SK-N-SH treated with all-trans-retinoic acid at 6 μM for 48 hours (cell line): ENCODE data around the gene ZSCAN12.

ENCODE experiments used
- ARNTL ChIP-seq: fragments of 450-650 bp; formaldehyde crosslinking; IDR thresholded peaks from 2 replicates; pipeline ENCODE4 v1.5.0; 2020; ENCODE audit warnings: low read depth, mild to moderate bottlenecking, moderate library complexity, borderline replicate concordance
- RARB ChIP-seq: fragments of 250-450 bp; sonication (Bioruptor Pico); IDR thresholded peaks from 2 replicates; pipeline ENCODE4 v1.8.0; 2021; ENCODE audit warnings: mild to moderate bottlenecking, moderate library complexity
- TCF4 ChIP-seq: fragments of 250-450 bp; sonication (Bioruptor Pico); IDR thresholded peaks from 2 replicates; pipeline ENCODE4 v1.8.0; 2021; ENCODE audit warnings: mild to moderate bottlenecking, moderate library complexity, borderline replicate concordance
- TOX ChIP-seq: fragments of 250-450 bp; sonication (Bioruptor Pico); IDR thresholded peaks from 2 replicates; pipeline ENCODE4 v1.8.0; 2021; ENCODE audit warnings: mild to moderate bottlenecking, moderate library complexity, borderline replicate concordance
- ZFP30 ChIP-seq: fragments of 450-650 bp; formaldehyde crosslinking; IDR thresholded peaks from 2 replicates; pipeline ENCODE4 v1.5.0; 2022; ENCODE audit warnings: mild to moderate bottlenecking, moderate library complexity
- ZNF70 ChIP-seq: fragments of 450-650 bp; formaldehyde crosslinking; IDR thresholded peaks from 2 replicates; pipeline ENCODE4 v1.5.0; 2020; ENCODE audit warnings: mild to moderate bottlenecking, moderate library complexity
- TF ChIP-seq, protein P1 (sequence below): fragments of 250-450 bp; sonication (Bioruptor Pico); IDR thresholded peaks from 2 replicates; pipeline ENCODE4 v1.8.0; 2020; ENCODE audit warnings: mild to moderate bottlenecking, moderate library complexity, borderline replicate concordance
- TF ChIP-seq, protein P2 (sequence below): fragments of 250-450 bp; sonication (Bioruptor Pico); IDR thresholded peaks from 2 replicates; pipeline ENCODE4 v1.5.0; 2020; ENCODE audit warnings: mild to moderate bottlenecking, moderate library complexity
- TF ChIP-seq, protein P3 (sequence below): fragments of 250-450 bp; sonication (Bioruptor Pico); IDR thresholded peaks from 2 replicates; pipeline ENCODE4 v1.5.1; 2020; ENCODE audit warnings: low read depth, mild to moderate bottlenecking, moderate library complexity

DNA sequence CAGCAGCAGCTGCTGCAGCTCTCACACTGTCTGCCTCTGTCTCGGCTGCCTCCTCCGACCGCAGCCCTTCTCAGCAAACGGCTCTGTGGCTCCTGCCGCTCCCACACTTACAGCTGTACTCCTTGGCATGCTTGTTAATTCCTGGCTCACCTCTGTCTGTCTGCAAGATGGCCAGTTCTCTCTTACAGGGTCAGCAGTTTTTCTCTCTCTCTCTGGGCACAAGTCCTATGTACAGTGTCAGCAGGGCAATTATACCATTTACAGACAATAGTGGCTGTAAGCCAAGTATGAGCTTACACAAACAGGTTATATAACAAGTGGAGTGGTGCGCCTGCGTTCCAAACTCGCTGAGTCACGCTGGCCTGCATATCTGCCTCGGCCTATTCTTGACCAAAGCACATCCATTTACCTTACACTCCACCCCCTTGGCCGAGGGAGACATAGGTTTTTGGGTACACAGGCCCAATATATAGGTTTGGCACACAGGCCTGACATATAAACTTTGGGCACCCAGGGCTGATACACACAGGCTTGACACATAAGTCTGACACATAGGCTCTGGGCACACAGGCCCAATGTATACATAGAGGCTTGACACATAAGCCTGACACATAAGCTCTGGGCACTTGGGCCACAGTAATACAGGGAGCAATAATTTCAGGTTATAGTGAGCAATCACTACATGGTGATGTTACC lies 45.4 kb downstream of the ZSCAN12 start:
- TF ChIP-seq ARNTL (CRISPR knock-in tag): no peak
- TF ChIP-seq TCF4 (CRISPR knock-in tag): no peak
- TF ChIP-seq, protein P1, sequence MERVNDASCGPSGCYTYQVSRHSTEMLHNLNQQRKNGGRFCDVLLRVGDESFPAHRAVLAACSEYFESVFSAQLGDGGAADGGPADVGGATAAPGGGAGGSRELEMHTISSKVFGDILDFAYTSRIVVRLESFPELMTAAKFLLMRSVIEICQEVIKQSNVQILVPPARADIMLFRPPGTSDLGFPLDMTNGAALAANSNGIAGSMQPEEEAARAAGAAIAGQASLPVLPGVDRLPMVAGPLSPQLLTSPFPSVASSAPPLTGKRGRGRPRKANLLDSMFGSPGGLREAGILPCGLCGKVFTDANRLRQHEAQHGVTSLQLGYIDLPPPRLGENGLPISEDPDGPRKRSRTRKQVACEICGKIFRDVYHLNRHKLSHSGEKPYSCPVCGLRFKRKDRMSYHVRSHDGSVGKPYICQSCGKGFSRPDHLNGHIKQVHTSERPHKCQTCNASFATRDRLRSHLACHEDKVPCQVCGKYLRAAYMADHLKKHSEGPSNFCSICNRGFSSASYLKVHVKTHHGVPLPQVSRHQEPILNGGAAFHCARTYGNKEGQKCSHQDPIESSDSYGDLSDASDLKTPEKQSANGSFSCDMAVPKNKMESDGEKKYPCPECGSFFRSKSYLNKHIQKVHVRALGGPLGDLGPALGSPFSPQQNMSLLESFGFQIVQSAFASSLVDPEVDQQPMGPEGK (CRISPR knock-in tag): no peak
- TF ChIP-seq ZNF70 (CRISPR knock-in tag): no peak
- TF ChIP-seq, protein P2, sequence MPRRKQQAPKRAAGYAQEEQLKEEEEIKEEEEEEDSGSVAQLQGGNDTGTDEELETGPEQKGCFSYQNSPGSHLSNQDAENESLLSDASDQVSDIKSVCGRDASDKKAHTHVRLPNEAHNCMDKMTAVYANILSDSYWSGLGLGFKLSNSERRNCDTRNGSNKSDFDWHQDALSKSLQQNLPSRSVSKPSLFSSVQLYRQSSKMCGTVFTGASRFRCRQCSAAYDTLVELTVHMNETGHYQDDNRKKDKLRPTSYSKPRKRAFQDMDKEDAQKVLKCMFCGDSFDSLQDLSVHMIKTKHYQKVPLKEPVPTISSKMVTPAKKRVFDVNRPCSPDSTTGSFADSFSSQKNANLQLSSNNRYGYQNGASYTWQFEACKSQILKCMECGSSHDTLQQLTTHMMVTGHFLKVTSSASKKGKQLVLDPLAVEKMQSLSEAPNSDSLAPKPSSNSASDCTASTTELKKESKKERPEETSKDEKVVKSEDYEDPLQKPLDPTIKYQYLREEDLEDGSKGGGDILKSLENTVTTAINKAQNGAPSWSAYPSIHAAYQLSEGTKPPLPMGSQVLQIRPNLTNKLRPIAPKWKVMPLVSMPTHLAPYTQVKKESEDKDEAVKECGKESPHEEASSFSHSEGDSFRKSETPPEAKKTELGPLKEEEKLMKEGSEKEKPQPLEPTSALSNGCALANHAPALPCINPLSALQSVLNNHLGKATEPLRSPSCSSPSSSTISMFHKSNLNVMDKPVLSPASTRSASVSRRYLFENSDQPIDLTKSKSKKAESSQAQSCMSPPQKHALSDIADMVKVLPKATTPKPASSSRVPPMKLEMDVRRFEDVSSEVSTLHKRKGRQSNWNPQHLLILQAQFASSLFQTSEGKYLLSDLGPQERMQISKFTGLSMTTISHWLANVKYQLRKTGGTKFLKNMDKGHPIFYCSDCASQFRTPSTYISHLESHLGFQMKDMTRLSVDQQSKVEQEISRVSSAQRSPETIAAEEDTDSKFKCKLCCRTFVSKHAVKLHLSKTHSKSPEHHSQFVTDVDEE (CRISPR knock-in tag): no peak
- TF ChIP-seq TOX: no peak
- TF ChIP-seq RARB (CRISPR knock-in tag): no peak
- TF ChIP-seq, protein P3, sequence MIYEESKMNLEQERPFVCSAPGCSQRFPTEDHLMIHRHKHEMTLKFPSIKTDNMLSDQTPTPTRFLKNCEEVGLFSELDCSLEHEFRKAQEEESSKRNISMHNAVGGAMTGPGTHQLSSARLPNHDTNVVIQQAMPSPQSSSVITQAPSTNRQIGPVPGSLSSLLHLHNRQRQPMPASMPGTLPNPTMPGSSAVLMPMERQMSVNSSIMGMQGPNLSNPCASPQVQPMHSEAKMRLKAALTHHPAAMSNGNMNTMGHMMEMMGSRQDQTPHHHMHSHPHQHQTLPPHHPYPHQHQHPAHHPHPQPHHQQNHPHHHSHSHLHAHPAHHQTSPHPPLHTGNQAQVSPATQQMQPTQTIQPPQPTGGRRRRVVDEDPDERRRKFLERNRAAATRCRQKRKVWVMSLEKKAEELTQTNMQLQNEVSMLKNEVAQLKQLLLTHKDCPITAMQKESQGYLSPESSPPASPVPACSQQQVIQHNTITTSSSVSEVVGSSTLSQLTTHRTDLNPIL (CRISPR knock-in tag): no peak
- TF ChIP-seq ZFP30 (CRISPR knock-in tag): no peak
